Fibroblast of the aortic adventitia (primary cell): ENCODE data around the gene PHTF1. TPM values are rescaled to one million over a fixed set of nuclear protein-coding genes. Genes with fewer than 3 reads are reported as not detected.

Source experiments
- DNase-seq: peaks from one replicate; pipeline ENCODE4 v3.0.0-alpha.2; 2010; ENCODE audit warnings: low read depth
- H3K4me3 ChIP-seq: 2 replicates; pipeline ENCODE4 v1.5.1; 2011; ENCODE audit warnings: low read depth, mild to moderate bottlenecking, control low read depth, low read length, moderate library complexity
- CTCF ChIP-seq: IDR thresholded peaks from 2 replicates; pipeline ENCODE4 v1.5.1; 2011; ENCODE audit warnings: mild to moderate bottlenecking, low read length, control low read depth, inconsistent platforms; ENCODE audit not compliant: insufficient read depth
- total RNA-seq: library from RNA; depleted of rRNA; stranded (reverse); fragments of >200 nt; gene quantifications from 2 replicates; pipeline ENCODE4 v1.2.3, GENCODE V29; 2012; ENCODE audit warnings: low replicate concordance

PHTF1 gene
- total RNA-seq, 1 donor: 36.3 TPM

- H3K4me3 ChIP-seq: no peak overlapping the region
- no peak for TF ChIP-seq CTCF
- DNase-seq: no peak
These were observed 28.4 kb upstream of the PHTF1 start for GRCh38 chr1:113787663-113788062.

- DNase-seq: no peak
- TF ChIP-seq CTCF: no peak
- no peak overlapping the region for H3K4me3 ChIP-seq
These were observed 26.8 kb upstream of the PHTF1 start for GRCh38 chr1:113786069-113786468.

- no peak for DNase-seq
- H3K4me3 ChIP-seq: no peak overlapping the region
- TF ChIP-seq CTCF: no peak
These were observed 25.0 kb upstream of the PHTF1 start for GRCh38 chr1:113784104-113784779.

- DNase-seq: peak; percentile 80
- no peak overlapping the region for H3K4me3 ChIP-seq
- no peak for TF ChIP-seq CTCF
These were observed 24.2 kb upstream of the PHTF1 start for GRCh38 chr1:113783254-113784103.

GRCh38 chr1:113782406-113782805 lies 23.1 kb upstream of the PHTF1 start:
- DNase-seq: no peak
- TF ChIP-seq CTCF: no peak
- H3K4me3 ChIP-seq: no peak overlapping the region

GRCh38 chr1:113780374-113781146 lies 21.3 kb upstream of the PHTF1 start:
- no peak overlapping the region for H3K4me3 ChIP-seq
- TF ChIP-seq CTCF: no peak
- no peak for DNase-seq
